Liver (tissue), 9 donors: ENCODE data around the gene EXD3. TPM values are rescaled to one million over a fixed set of nuclear protein-coding genes. Genes with fewer than 3 reads are reported as not detected.

Experiments
- DNase-seq: peaks from one replicate; pipeline ENCODE4 v3.0.0-alpha.2; 2017; ENCODE audit warnings: low spot score
- H3K27ac ChIP-seq, 2 donors: one replicate each; pipeline ENCODE4 v1.7.0; 2013; ENCODE audit warnings: inconsistent platforms in 2 of 2, low read length in 2 of 2, control low read depth in 1 of 2, low read depth in 1 of 2, mild to moderate bottlenecking in 1 of 2
- H3K27me3 ChIP-seq, 4 donors: one replicate each; pipeline versions ENCODE4 v1.6.1 to v1.7.0; 2013; ENCODE audit warnings: low read length in 3 of 4, inconsistent platforms in 1 of 4, mild to moderate bottlenecking in 1 of 4, moderate library complexity in 1 of 4; ENCODE audit not compliant: control insufficient read depth in 4 of 4, insufficient read depth in 4 of 4
- H3K36me3 ChIP-seq, 4 donors: one replicate each; pipeline versions ENCODE4 v1.6.1 to v1.7.0; 2013; ENCODE audit warnings: low read length in 3 of 4, mild to moderate bottlenecking in 3 of 4, low read depth in 1 of 4, moderate library complexity in 1 of 4; ENCODE audit not compliant: control insufficient read depth in 4 of 4, insufficient read depth in 3 of 4
- H3K4me1 ChIP-seq, 4 donors: one replicate each; pipeline versions ENCODE4 v1.6.1 to v1.7.0; 2013; ENCODE audit warnings: low read length in 3 of 4, mild to moderate bottlenecking in 3 of 4, moderate library complexity in 1 of 4; ENCODE audit not compliant: control insufficient read depth in 4 of 4, insufficient read depth in 4 of 4
- H3K4me3 ChIP-seq, 3 donors: one replicate each; pipeline versions ENCODE4 v1.6.1 to v1.7.0; 2013; ENCODE audit warnings: low read length in 3 of 3, control low read depth in 1 of 3, low read depth in 1 of 3, mild to moderate bottlenecking in 1 of 3
- H3K9ac ChIP-seq, 2 donors: one replicate each; pipeline ENCODE4 v1.7.0; 2013; ENCODE audit warnings: low read length in 2 of 2, mild to moderate bottlenecking in 2 of 2, moderate library complexity in 2 of 2, control low read depth in 1 of 2, low read depth in 1 of 2
- H3K9me3 ChIP-seq, 4 donors: one replicate each; pipeline versions ENCODE4 v1.6.1 to v1.7.0; 2013; ENCODE audit warnings: low read length in 3 of 4; ENCODE audit not compliant: control insufficient read depth in 4 of 4
- EGR1 ChIP-seq, 2 donors: IDR thresholded peaks; 2 replicates each; pipeline ENCODE4 v1.6.1; 2016 to 2018; ENCODE audit warnings: antibody characterized with exemption in 2 of 2, low read depth in 2 of 2
- FOXA1 ChIP-seq: IDR thresholded peaks from 2 replicates; pipeline ENCODE4 v1.6.1; 2016; ENCODE audit warnings: antibody characterized with exemption
- GABPA ChIP-seq, 2 donors: IDR thresholded peaks in 1 of 2; conservative IDR thresholded peaks in 1 of 2; 2 replicates each; pipeline ENCODE4 v1.6.1; 2016; ENCODE audit warnings: antibody characterized with exemption in 2 of 2, mild to moderate bottlenecking in 1 of 2, moderate library complexity in 1 of 2
- HNF4A ChIP-seq, 2 donors: conservative IDR thresholded peaks; 2 replicates each; pipeline ENCODE4 v1.6.1; 2016; ENCODE audit warnings: antibody characterized with exemption in 2 of 2, mild to moderate bottlenecking in 2 of 2
- HNF4G ChIP-seq: IDR thresholded peaks from 2 replicates; pipeline ENCODE4 v1.6.1; 2016; ENCODE audit warnings: antibody characterized with exemption
- JUND ChIP-seq, 2 donors: IDR thresholded peaks; 2 replicates each; pipeline ENCODE4 v1.6.1; 2016; ENCODE audit warnings: antibody characterized with exemption in 2 of 2
- MAX ChIP-seq: IDR thresholded peaks from 2 replicates; pipeline ENCODE4 v1.6.1; 2016; ENCODE audit warnings: antibody characterized with exemption
- NR2F2 ChIP-seq: IDR thresholded peaks from 2 replicates; pipeline ENCODE4 v1.6.1; 2016; ENCODE audit warnings: antibody characterized with exemption
- RAD21 ChIP-seq, 2 donors: IDR thresholded peaks; 2 replicates each; pipeline ENCODE4 v1.6.1; 2016; ENCODE audit warnings: antibody characterized with exemption in 2 of 2, mild to moderate bottlenecking in 2 of 2
- REST ChIP-seq: IDR thresholded peaks from 2 replicates; pipeline ENCODE4 v1.6.1; 2016; ENCODE audit warnings: antibody characterized with exemption, mild to moderate bottlenecking
- RXRA ChIP-seq, 2 donors: IDR thresholded peaks; 2 replicates each; pipeline ENCODE4 v1.6.1; 2017 to 2018; ENCODE audit warnings: antibody characterized with exemption in 2 of 2, mild to moderate bottlenecking in 1 of 2
- SP1 ChIP-seq: IDR thresholded peaks from 2 replicates; pipeline ENCODE4 v1.6.1; 2018; ENCODE audit warnings: antibody characterized with exemption, mild to moderate bottlenecking
- TAF1 ChIP-seq: conservative IDR thresholded peaks from 2 replicates; pipeline ENCODE4 v1.6.1; 2016; ENCODE audit warnings: antibody characterized with exemption, mild to moderate bottlenecking
- YY1 ChIP-seq: IDR thresholded peaks from 2 replicates; pipeline ENCODE4 v1.6.1; 2016; ENCODE audit warnings: antibody characterized with exemption, mild to moderate bottlenecking
- ZBTB33 ChIP-seq: IDR thresholded peaks from 2 replicates; pipeline ENCODE4 v1.6.1; 2016; ENCODE audit warnings: antibody characterized with exemption
- WGBS: extraction: QIAGEN DNeasy Blood & Tissue Kit; methylation state at CpG from one replicate; pipeline ENCODE4 v1.1.7; 2013; 5-methylcytosine and 5-hydroxymethylcytosine counted together
- polyA plus RNA-seq, 2 donors: library from polyadenylated mRNA; stranded (reverse) in 1 of 2; unstranded in 1 of 2; fragments of 200-250 nt in 1 of 2; fragments of >200 nt in 1 of 2; fragmentation: Nextera tagmentation in 1 of 2; extraction: Ambion mirVana in 1 of 2; gene quantifications; one replicate each; pipeline versions ENCODE4 v1.2.1 to v1.2.3, GENCODE V29; 2013 to 2015
- total RNA-seq, 2 donors: library from RNA; depleted of rRNA; stranded (reverse); fragments of >200 nt; gene quantifications; one replicate each; pipeline ENCODE4 v1.2.3, GENCODE V29; 2014
- donor health status: healthy.
- donor health status: healthy.
- donor health status: healthy.
- donor health status: healthy.
- donor health status: healthy.

Gene EXD3
- total and polyA plus RNA-seq, 4 donors = 2.5 to 6.7 (median 3.7) TPM

GRCh38 chr9:137309368-137310188 is 113.4 kb downstream of the EXD3 start:
- no peaks in the 10 kb centered on the region for H3K36me3 ChIP-seq
- H3K27ac ChIP-seq = no peak overlapping the region
- peaks cover 2 to 19% (median 7%) of the 10 kb centered on the region in 4 donors for H3K4me1 ChIP-seq
- 83% methylated on average over 15 of the region's 15 CpGs for WGBS
- H3K9me3 ChIP-seq = no peaks in the 10 kb centered on the region
- no peak overlapping the region for H3K9ac ChIP-seq
- DNase-seq = no peak
- H3K27me3 ChIP-seq = no peaks in the 10 kb centered on the region
- no peak overlapping the region for H3K4me3 ChIP-seq
- TF ChIP-seq REST (no peak), RXRA (IDR thresholded peaks at IDR 0.05) (no peak), MAX (no peak), EGR1 (IDR thresholded peaks at IDR 0.05; ENCODE audit: low read depth in 2 of 2) (no peak), FOXA1 (no peak), HNF4A (conservative IDR thresholded peaks at IDR 0.05) (no peak), ZBTB33 (no peak), NR2F2 (no peak), RAD21 (IDR thresholded peaks at IDR 0.05) (no peak), GABPA (IDR thresholded peaks at IDR 0.05 in 1 of 2, conservative IDR thresholded peaks at IDR 0.05 in 1 of 2) (no peak)

- Histone ChIP-seq H3K27ac (no peak overlapping the region), H3K9ac (no peak overlapping the region), H3K4me1 (peaks cover 2 to 21% (median 8%) of the 10 kb centered on the region in 4 donors), H3K36me3 (no peaks in the 10 kb centered on the region), H3K27me3 (no peaks in the 10 kb centered on the region), H3K4me3 (no peak overlapping the region), H3K9me3 (no peaks in the 10 kb centered on the region)
- DNase-seq = peak; percentile 33
- TF ChIP-seq EGR1 (IDR thresholded peaks at IDR 0.05; ENCODE audit: low read depth in 2 of 2) (no peak), RXRA (IDR thresholded peaks at IDR 0.05) (no peak), MAX (no peak), RAD21 (IDR thresholded peaks at IDR 0.05) (no peak), JUND (IDR thresholded peaks at IDR 0.05) (no peak), SP1 (no peak), YY1 (no peak), REST (no peak), NR2F2 (no peak), HNF4G (no peak), TAF1 (no peak)
- WGBS = 48% methylated on average over 20 of the region's 20 CpGs
Observed at GRCh38 chr9:137308057-137308619, 114.8 kb downstream of the EXD3 start.
